HepG2 (cell line): ENCODE data around the gene MYLK. TPM values are rescaled to one million over a fixed set of nuclear protein-coding genes. Genes with fewer than 3 reads are reported as not detected.

ENCODE experiments used
- DR1 ChIP-seq: sonication (generic); formaldehyde crosslinking; IDR thresholded peaks from 2 replicates; pipeline ENCODE4 v1.8.0; 2021; ENCODE audit warnings: mild to moderate bottlenecking, missing genetic modification reagents, inconsistent platforms
- FOXO1 ChIP-seq: sonication (generic); formaldehyde crosslinking; IDR thresholded peaks from 2 replicates; pipeline ENCODE4 v1.4.0; 2020; ENCODE audit warnings: missing genetic modification reagents
- IKZF1 ChIP-seq: fragments of 450-650 bp; IDR thresholded peaks from 2 replicates; pipeline ENCODE4 v1.7.1; 2016
- IKZF4 ChIP-seq: sonication (generic); formaldehyde crosslinking; IDR thresholded peaks from 2 replicates; pipeline ENCODE4 v1.5.1; 2020; ENCODE audit warnings: borderline replicate concordance, mild to moderate bottlenecking, low read depth, missing genetic modification reagents; ENCODE audit errors: not compliant biosample characterization
- KDM2A ChIP-seq: sonication (generic); formaldehyde crosslinking; IDR thresholded peaks from 2 replicates; pipeline ENCODE4 v1.4.0; 2020; ENCODE audit warnings: low read depth, missing genetic modification reagents, borderline replicate concordance
- KLF16 ChIP-seq, 2 experiments: sonication (generic) in 1 of 2; formaldehyde crosslinking in 1 of 2; IDR thresholded peaks; 2 replicates each; pipeline versions ENCODE4 v1.6.1 to v1.8.0; 2016 to 2023; ENCODE audit warnings: missing genetic modification reagents in 2 of 2, missing compliant biosample characterization in 1 of 2
- LRRFIP1 ChIP-seq: sonication (generic); formaldehyde crosslinking; conservative IDR thresholded peaks from 2 replicates; pipeline ENCODE4 v1.4.0; 2020; ENCODE audit warnings: missing genetic modification reagents
- NFE2L2 ChIP-seq: fragments of 150-350 bp; IDR thresholded peaks from 2 replicates; pipeline ENCODE4 v1.6.1; 2014; ENCODE audit warnings: low read length
- NKX3-1 ChIP-seq: sonication (generic); formaldehyde crosslinking; IDR thresholded peaks from 2 replicates; pipeline ENCODE4 v1.5.0; 2020; ENCODE audit warnings: missing genetic modification reagents
- SP1 ChIP-seq, 2 experiments: fragments of 450-650 bp in 1 of 2; sonication (generic) in 1 of 2; formaldehyde crosslinking in 1 of 2; IDR thresholded peaks; 2 replicates each; pipeline versions ENCODE4 v1.4.0 to v1.6.1; 2016 to 2020; ENCODE audit warnings: missing genetic modification reagents in 1 of 2
- TIGD3 ChIP-seq: sonication (generic); formaldehyde crosslinking; IDR thresholded peaks from 2 replicates; pipeline ENCODE4 v1.5.1; 2020; ENCODE audit warnings: mild to moderate bottlenecking, missing genetic modification reagents, borderline replicate concordance
- ZBTB3 ChIP-seq: sonication (generic); formaldehyde crosslinking; IDR thresholded peaks from 2 replicates; pipeline ENCODE4 v1.4.0; 2020; ENCODE audit warnings: low read depth, mild to moderate bottlenecking, moderate library complexity, missing genetic modification reagents, borderline replicate concordance
- ZBTB40 ChIP-seq, 2 experiments: fragments of 450-650 bp in 1 of 2; sonication (generic) in 1 of 2; formaldehyde crosslinking in 1 of 2; IDR thresholded peaks; 2 replicates each; pipeline versions ENCODE4 v1.6.1 to v1.8.0; 2016 to 2022; ENCODE audit warnings: antibody characterized with exemption in 1 of 2, mild to moderate bottlenecking in 1 of 2, missing genetic modification reagents in 1 of 2
- ZNF121 ChIP-seq: sonication (generic); formaldehyde crosslinking; IDR thresholded peaks from 2 replicates; pipeline ENCODE4 v1.5.0; 2020; ENCODE audit warnings: mild to moderate bottlenecking, missing genetic modification reagents
- ZNF557 ChIP-seq: sonication (generic); formaldehyde crosslinking; IDR thresholded peaks from 2 replicates; pipeline ENCODE4 v1.4.0; 2020; ENCODE audit warnings: missing genetic modification reagents
- ZNF790 ChIP-seq: sonication (generic); formaldehyde crosslinking; IDR thresholded peaks from 2 replicates; pipeline ENCODE4 v1.8.0; 2022; ENCODE audit warnings: missing genetic modification reagents, mild to moderate bottlenecking, borderline replicate concordance
- polyA plus RNA-seq, 8 experiments: library from polyadenylated mRNA; depleted of rRNA in 3 of 8; stranded (reverse) in 7 of 8; unstranded in 1 of 8; fragments of >200 nt; fragmentation: Illumina TruSeq in 4 of 8; extraction: Trizol in 4 of 8; gene quantifications; 2 replicates each; pipeline versions ENCODE4 v1.2.1 to v1.2.3, GENCODE V29; 2011 to 2016; ENCODE audit warnings: low read depth in 4 of 8, missing spikeins in 1 of 8, mixed read lengths in 1 of 8; ENCODE audit not compliant: insufficient read depth in 1 of 8
- total RNA-seq, 5 experiments: library from RNA; depleted of rRNA; stranded (reverse); fragments of >200 nt; fragmentation: Illumina TruSeq; extraction: Trizol; gene quantifications; 2 replicates each; pipeline ENCODE4 v1.2.3, GENCODE V29; 2016; ENCODE audit warnings: low read depth in 1 of 5

Gene MYLK
- total and polyA plus RNA-seq, 2 of the 13 experiments (the other 11 are each of a cell fraction or from before 2014, with no cell fraction given): 10.6 to 34.9 TPM

DNA sequence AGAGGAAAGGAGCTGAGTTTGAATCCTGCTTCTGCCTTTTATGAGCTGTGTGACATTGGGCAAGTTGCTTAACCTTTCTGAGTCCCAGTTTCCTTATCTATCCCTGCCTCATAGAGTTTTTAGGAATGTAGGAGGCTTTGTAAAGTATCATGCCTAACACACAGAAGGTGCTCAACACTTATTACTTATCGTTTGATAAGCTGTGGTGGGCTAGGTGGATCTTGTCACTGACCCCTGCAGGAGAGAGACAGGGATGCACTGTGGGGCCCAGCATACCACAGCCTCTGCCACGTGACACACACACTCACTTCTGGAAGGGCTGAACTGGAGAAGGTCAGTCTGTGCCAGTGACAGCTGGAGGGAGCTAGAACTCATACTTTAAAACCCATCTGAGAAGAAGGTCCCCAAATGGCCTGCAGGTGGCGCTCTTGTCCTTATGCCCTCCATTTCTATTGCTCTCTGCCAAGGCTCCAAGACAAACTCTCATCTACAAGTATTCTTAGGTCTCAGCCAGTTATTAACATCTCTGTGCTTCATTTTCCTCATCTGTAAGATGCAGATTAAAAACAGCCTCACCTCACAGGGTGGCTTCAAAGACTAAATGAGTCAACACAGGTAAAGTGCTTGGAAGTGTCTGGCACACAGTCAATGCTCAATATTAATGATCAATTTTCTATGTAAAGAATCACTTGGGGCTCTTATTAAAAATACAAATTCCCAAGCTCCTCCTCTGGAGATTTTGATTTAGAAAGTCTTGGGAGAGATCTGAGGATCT is 241.8 kb downstream of the MYLK start (continued):
- TF ChIP-seq ZBTB40 (IDR thresholded peaks at IDR 0.05): no peak
- no peak for TF ChIP-seq ZBTB40 (CRISPR knock-in tag; IDR thresholded peaks at IDR 0.05)
- TF ChIP-seq ZNF790 (CRISPR knock-in tag): no peak
- TF ChIP-seq ZNF121 (CRISPR knock-in tag): no peak
- TF ChIP-seq ZNF557 (CRISPR knock-in tag): no peak
- TF ChIP-seq SP1 (IDR thresholded peaks at IDR 0.05): no peak
- TF ChIP-seq SP1 (CRISPR knock-in tag; IDR thresholded peaks at IDR 0.05): 0 out of 2 replicates have a peak, but pooled peaks have one; percentile 16
- TF ChIP-seq IKZF4 (CRISPR knock-in tag): no peak
- no peak for TF ChIP-seq ZBTB3
- no peak for TF ChIP-seq NFE2L2
- TF ChIP-seq KLF16 (CRISPR knock-in tag; IDR thresholded peaks at IDR 0.05): no peak
- no peak for TF ChIP-seq TIGD3 (CRISPR knock-in tag)
- TF ChIP-seq DR1 (CRISPR knock-in tag): no peak
- no peak for TF ChIP-seq LRRFIP1 (CRISPR knock-in tag)
- TF ChIP-seq NKX3-1 (CRISPR knock-in tag): no peak
- TF ChIP-seq KDM2A: 0 out of 2 replicates have a peak, but pooled peaks have one; percentile 31
- TF ChIP-seq FOXO1: no peak
- TF ChIP-seq IKZF1: no peak
